Gastrocnemius medialis (tissue), 4 donors: ENCODE data around the gene ENTPD8.

Source experiments
- POLR2A ChIP-seq, 2 donors: fragments of 450-650 bp; IDR thresholded peaks; one replicate each; pipeline ENCODE4 v1.6.1; 2017; ENCODE audit warnings: antibody characterized with exemption in 2 of 2, mild to moderate bottlenecking in 2 of 2, moderate library complexity in 2 of 2
- TF ChIP-seq, protein P1 (sequence below), 5 experiments: fragments of 450-650 bp in 3 of 5; fragments of 200-600 bp in 2 of 5; sonication (generic) in 2 of 5; IDR thresholded peaks in 4 of 5; conservative IDR thresholded peaks in 1 of 5; 1 replicate in 4 of 5; 2 replicates in 1 of 5; pipeline ENCODE4 v1.5.1; 2016 to 2019; ENCODE audit warnings: antibody characterized with exemption in 5 of 5, mild to moderate bottlenecking in 3 of 5, moderate library complexity in 3 of 5

DNA sequence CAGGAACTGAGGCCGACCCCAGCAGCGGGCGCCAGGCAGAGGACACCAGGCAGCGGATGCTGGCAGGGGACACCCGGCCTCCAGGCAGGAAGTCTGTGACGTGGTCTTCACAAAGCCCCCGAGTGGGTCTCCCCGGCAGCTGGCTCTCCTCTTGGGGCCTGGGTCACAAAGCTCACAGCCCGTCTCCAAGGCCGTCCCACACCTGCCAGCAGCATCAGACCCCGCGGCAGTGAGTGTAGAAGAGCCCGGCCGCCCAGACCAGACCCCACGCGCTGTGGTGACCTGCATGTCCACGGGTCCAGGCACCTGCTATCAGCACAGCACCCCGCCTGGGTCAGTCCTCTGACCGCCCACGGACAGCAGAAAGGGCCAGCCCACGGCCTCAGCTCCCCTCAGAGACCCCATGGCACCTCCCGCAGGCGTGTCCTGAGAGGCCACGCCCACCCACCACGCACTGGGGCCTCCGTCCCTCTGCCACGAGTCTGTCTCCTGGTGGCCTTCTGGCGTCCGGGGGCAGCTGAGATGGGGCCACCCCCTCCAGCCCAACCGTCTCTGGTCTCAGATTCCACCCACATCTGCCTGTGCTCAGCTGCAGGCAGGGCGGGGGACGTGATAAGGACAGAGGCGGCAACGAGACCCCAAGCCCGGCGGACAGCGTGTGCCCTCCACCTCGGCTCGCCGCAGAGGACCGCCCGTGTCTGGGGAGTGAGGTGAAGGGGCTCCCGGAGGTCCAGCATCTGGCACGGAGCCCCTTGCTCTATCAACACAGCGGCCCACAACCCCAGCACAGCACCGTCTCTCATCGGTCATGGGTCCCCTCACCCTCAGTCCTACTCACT is 52.3 kb downstream of the ENTPD8 start:
- TF ChIP-seq, protein P1, sequence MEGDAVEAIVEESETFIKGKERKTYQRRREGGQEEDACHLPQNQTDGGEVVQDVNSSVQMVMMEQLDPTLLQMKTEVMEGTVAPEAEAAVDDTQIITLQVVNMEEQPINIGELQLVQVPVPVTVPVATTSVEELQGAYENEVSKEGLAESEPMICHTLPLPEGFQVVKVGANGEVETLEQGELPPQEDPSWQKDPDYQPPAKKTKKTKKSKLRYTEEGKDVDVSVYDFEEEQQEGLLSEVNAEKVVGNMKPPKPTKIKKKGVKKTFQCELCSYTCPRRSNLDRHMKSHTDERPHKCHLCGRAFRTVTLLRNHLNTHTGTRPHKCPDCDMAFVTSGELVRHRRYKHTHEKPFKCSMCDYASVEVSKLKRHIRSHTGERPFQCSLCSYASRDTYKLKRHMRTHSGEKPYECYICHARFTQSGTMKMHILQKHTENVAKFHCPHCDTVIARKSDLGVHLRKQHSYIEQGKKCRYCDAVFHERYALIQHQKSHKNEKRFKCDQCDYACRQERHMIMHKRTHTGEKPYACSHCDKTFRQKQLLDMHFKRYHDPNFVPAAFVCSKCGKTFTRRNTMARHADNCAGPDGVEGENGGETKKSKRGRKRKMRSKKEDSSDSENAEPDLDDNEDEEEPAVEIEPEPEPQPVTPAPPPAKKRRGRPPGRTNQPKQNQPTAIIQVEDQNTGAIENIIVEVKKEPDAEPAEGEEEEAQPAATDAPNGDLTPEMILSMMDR (IDR thresholded peaks at IDR 0.05 in 4 of 5, conservative IDR thresholded peaks at IDR 0.05 in 1 of 5), result no peak
- TF ChIP-seq POLR2A (IDR thresholded peaks at IDR 0.05), result no peak
